Measurements from ENCODE around the gene SLC16A12. TPM values are rescaled to one million over a fixed set of nuclear protein-coding genes. Genes with fewer than 3 reads are reported as not detected.
"Not testable (repeated sequence)": the region's sequence is repeated elsewhere in the genome, so short reads cannot be mapped to it uniquely, and the experiment has no call there.

SLC16A12 gene
- total RNA-seq, 1 donor from 2014 or later, result 0.21 TPM

DNA sequence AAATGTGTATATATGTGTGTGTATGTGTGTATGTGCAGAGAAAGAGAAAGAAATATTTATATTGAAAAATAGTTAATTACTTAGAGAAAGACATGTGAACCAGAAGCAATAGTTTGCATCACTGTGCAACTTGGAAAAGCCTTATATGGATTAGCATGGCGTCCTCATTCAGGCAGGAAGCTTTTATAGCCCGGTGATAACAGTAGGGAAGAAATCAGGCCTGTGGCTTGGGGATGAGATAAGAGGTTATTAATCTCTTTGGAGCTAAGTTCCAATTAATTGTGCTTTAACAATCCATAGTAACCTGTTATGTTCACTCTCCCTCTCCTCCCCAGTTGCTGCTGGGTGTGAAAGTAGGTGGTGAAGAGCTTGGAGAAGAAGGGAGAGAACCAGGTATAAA lies 84.5 kb downstream of the SLC16A12 start:
- Mint-ChIP-seq H3K9me3 (ENCODE audit: unreplicated experiment) (no peaks in the 10 kb centered on the region), H3K27ac (ENCODE audit: unreplicated experiment) (no peak overlapping the region), H3K4me1 (ENCODE audit: unreplicated experiment) (peaks cover 10% of the 10 kb centered on the region), H3K4me3 (ENCODE audit: unreplicated experiment) (no peak overlapping the region), H3K36me3 (ENCODE audit: low read depth, unreplicated experiment) (no peaks in the 10 kb centered on the region), H3K27me3 (ENCODE audit: unreplicated experiment) (no peaks in the 10 kb centered on the region)
- no peak for DNase-seq (ENCODE audit: low spot score)
- TF ChIP-seq, protein P1, sequence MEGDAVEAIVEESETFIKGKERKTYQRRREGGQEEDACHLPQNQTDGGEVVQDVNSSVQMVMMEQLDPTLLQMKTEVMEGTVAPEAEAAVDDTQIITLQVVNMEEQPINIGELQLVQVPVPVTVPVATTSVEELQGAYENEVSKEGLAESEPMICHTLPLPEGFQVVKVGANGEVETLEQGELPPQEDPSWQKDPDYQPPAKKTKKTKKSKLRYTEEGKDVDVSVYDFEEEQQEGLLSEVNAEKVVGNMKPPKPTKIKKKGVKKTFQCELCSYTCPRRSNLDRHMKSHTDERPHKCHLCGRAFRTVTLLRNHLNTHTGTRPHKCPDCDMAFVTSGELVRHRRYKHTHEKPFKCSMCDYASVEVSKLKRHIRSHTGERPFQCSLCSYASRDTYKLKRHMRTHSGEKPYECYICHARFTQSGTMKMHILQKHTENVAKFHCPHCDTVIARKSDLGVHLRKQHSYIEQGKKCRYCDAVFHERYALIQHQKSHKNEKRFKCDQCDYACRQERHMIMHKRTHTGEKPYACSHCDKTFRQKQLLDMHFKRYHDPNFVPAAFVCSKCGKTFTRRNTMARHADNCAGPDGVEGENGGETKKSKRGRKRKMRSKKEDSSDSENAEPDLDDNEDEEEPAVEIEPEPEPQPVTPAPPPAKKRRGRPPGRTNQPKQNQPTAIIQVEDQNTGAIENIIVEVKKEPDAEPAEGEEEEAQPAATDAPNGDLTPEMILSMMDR (IDR thresholded peaks at IDR 0.05; ENCODE audit: unreplicated experiment), result no peak

DNA sequence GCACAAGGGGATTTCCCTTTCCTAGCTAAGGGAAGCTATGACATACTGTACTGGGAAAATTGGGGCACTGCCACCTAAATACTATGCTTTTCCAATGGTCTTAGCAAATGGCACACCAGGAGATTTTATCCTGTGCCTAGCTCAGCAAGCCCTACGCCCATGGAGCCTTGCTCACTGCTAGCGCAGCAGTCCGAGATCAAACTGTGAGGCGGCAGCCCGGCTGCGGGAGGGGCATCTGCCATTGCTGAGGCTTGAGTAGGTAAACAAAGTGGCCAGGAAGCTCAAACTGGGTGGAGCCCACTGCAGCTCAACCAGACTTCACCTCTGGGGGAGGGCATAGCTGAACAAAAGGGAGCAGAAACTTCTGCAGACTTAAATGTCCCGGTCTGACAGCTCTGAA lies 90.6 kb downstream of the SLC16A12 start:
- not testable (repeated sequence) for H3K27ac Mint-ChIP-seq (ENCODE audit: unreplicated experiment); H3K9me3 Mint-ChIP-seq (ENCODE audit: unreplicated experiment); H3K36me3 Mint-ChIP-seq (ENCODE audit: low read depth, unreplicated experiment); H3K4me3 Mint-ChIP-seq (ENCODE audit: unreplicated experiment); H3K4me1 Mint-ChIP-seq (ENCODE audit: unreplicated experiment); DNase-seq (ENCODE audit: low spot score); H3K27me3 Mint-ChIP-seq (ENCODE audit: unreplicated experiment)

DNA sequence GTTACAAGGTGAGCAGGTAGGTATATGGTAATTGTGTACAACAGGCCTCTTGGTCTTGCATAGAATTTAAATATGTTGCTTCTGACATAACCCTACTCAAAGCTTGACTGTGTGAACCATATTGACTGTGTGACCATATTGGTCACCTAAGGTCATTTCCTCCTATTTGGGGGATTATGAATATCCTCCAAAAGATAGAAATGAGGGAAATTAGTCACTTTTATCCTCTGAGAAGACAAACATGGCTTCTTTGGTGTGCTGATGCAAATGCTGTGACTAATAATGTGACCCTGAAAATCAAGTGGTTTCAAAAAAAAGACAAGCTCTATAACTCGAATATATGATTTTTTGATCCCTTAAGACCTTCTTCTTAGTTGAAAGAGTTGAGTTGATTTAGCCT lies 93.1 kb downstream of the SLC16A12 start:
- no peaks in the 10 kb centered on the region for H3K27me3 Mint-ChIP-seq (ENCODE audit: unreplicated experiment)
- no peaks in the 10 kb centered on the region for H3K9me3 Mint-ChIP-seq (ENCODE audit: unreplicated experiment)
- H3K4me1 Mint-ChIP-seq (ENCODE audit: unreplicated experiment), result no peaks in the 10 kb centered on the region
- DNase-seq (ENCODE audit: low spot score), result no peak
- no peak overlapping the region for H3K4me3 Mint-ChIP-seq (ENCODE audit: unreplicated experiment)
- no peak overlapping the region for H3K27ac Mint-ChIP-seq (ENCODE audit: unreplicated experiment)
- H3K36me3 Mint-ChIP-seq (ENCODE audit: low read depth, unreplicated experiment), result no peaks in the 10 kb centered on the region
- TF ChIP-seq, protein P1 (IDR thresholded peaks at IDR 0.05; ENCODE audit: unreplicated experiment), result no peak

DNA sequence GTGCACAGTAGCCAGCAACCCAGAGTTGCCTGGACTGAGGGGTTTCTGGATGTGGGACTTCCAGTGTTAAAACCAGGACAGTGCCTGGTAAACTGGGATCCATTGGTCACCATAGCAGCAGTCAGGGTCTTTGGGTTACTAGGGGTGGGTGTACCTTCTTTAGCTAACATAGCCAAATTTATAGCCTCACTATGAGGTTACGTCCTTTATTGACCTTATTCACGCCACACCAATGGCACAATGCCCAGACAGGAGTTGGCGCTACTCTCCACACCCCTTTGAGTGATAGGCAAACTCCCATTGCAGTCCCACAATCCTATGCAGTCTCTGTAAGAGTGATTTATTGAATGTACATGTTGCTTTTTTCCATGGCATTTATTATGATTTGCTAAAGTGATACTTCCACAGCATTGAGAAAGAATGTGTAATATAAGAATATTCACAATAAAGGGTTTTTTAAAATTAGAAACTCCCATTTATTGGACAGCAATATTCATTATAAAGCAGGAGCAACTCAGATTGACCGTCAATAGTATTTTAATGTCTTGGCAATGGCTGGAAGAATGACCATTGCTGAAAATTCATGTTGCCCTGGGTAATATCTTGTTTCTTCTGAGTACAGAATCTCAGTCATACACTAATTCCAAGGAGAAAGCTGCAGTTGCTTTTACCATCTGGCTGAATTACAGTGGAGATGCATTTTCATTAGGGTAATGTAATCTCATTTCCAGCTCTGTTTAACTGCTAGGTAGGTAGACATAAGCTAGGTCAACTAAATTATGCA lies 95.0 kb downstream of the SLC16A12 start:
- no peaks in the 10 kb centered on the region for H3K36me3 Mint-ChIP-seq (ENCODE audit: low read depth, unreplicated experiment)
- no peak overlapping the region for H3K27ac Mint-ChIP-seq (ENCODE audit: unreplicated experiment)
- no peak overlapping the region for H3K4me3 Mint-ChIP-seq (ENCODE audit: unreplicated experiment)
- DNase-seq (ENCODE audit: low spot score), result no peak
- TF ChIP-seq, protein P1 (IDR thresholded peaks at IDR 0.05; ENCODE audit: unreplicated experiment), result no peak
- no peaks in the 10 kb centered on the region for H3K9me3 Mint-ChIP-seq (ENCODE audit: unreplicated experiment)
- H3K4me1 Mint-ChIP-seq (ENCODE audit: unreplicated experiment), result no peaks in the 10 kb centered on the region
- H3K27me3 Mint-ChIP-seq (ENCODE audit: unreplicated experiment), result no peaks in the 10 kb centered on the region

DNA sequence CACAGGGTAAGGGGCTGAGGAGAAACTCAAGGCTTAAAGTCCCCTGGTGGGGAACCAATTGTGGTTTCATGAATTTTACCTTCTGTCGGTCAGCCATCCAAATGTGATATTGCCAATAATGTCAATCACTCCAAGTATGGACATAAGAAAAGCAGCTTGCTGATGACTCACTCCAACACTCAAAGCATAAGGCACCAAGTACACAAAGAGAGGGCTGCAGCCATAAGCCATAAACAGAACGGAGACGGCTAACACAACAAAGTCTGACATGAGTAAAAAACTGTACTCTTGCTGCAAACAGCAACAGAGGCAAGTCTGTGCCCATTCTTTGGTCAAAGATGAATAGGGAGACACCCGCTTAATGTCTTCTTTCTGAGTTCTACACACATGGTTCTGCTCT lies 96.9 kb downstream of the SLC16A12 start:
- Mint-ChIP-seq H3K36me3 (ENCODE audit: low read depth, unreplicated experiment) (no peaks in the 10 kb centered on the region), H3K27ac (ENCODE audit: unreplicated experiment) (no peak overlapping the region), H3K4me3 (ENCODE audit: unreplicated experiment) (no peak overlapping the region), H3K4me1 (ENCODE audit: unreplicated experiment) (no peaks in the 10 kb centered on the region), H3K9me3 (ENCODE audit: unreplicated experiment) (no peaks in the 10 kb centered on the region), H3K27me3 (ENCODE audit: unreplicated experiment) (no peaks in the 10 kb centered on the region)
- TF ChIP-seq, protein P1 (IDR thresholded peaks at IDR 0.05; ENCODE audit: unreplicated experiment), result no peak
- no peak for DNase-seq (ENCODE audit: low spot score)
